H1 (cell line): Measurements from ENCODE around the gene USP10. TPM values are rescaled to one million over a fixed set of nuclear protein-coding genes. Genes with fewer than 3 reads are reported as not detected.

Experiments
- CTCF ChIA-PET: fragments of 300-600 bp; sonication (Branson Sonifier 250); formaldehyde crosslinking; loops from one replicate; lab custom pipeline; 2021; ENCODE audit not compliant: partially characterized antibody; lab: Charles Lee
- POLR2A ChIA-PET: fragments of 300-600 bp; sonication (Branson Sonifier 250); formaldehyde crosslinking; loops from one replicate; lab custom pipeline; 2021; ENCODE audit warnings: inconsistent platforms; ENCODE audit not compliant: partially characterized antibody; lab: Charles Lee
- DNase-seq, 2 experiments: peaks; one replicate each; pipeline versions ENCODE4 v3.0.0 to v3.0.0-alpha.2; 2010 to 2022; ENCODE audit warnings: low spot score in 2 of 2, low read depth in 1 of 2, mixed read lengths in 1 of 2
- FAIRE-seq: peaks from 2 replicates; lab custom pipeline; 2011; peaks lifted over from hg19 to GRCh38; lab: Jason Lieb, UNC
- H2AFZ ChIP-seq: 2 replicates; pipeline ENCODE4 v1.8.1; 2012; ENCODE audit warnings: low read length, inconsistent platforms
- H2AK5ac ChIP-seq: 2 replicates; pipeline ENCODE4 v1.6.1; 2013; ENCODE audit warnings: low read depth, low read length
- H2BK120ac ChIP-seq: replicated peaks from 2 replicates; pipeline ENCODE3; 2013; ENCODE audit warnings: low read depth, low read length, inconsistent platforms
- H2BK12ac ChIP-seq: 2 replicates; pipeline ENCODE4 v1.6.1; 2013; ENCODE audit warnings: low read depth, low read length
- H2BK15ac ChIP-seq: 2 replicates; pipeline ENCODE4 v1.6.1; 2013; ENCODE audit warnings: low read length
- H2BK20ac ChIP-seq: 2 replicates; pipeline ENCODE4 v1.6.1; 2013; ENCODE audit warnings: low read length
- H2BK5ac ChIP-seq: 2 replicates; pipeline ENCODE4 v1.6.1; 2013; ENCODE audit warnings: low read depth, low read length
- H3K14ac ChIP-seq: 2 replicates; pipeline ENCODE4 v1.6.1; 2013; ENCODE audit warnings: inconsistent platforms; ENCODE audit not compliant: insufficient read length
- H3K18ac ChIP-seq: 2 replicates; pipeline ENCODE4 v1.6.1; 2013; ENCODE audit warnings: low read length; ENCODE audit errors: extremely low read depth
- H3K23ac ChIP-seq: 2 replicates; pipeline ENCODE4 v1.6.1; 2013; ENCODE audit warnings: inconsistent platforms; ENCODE audit not compliant: insufficient read length
- H3K23me2 ChIP-seq: 2 replicates; pipeline ENCODE4 v1.6.1; 2013; ENCODE audit warnings: low read depth, low read length
- H3K27ac ChIP-seq: 2 replicates; pipeline ENCODE4 v1.6.1; 2011; ENCODE audit warnings: low read depth, low read length, inconsistent platforms
- H3K27me3 ChIP-seq, 4 experiments: replicated peaks in 1 of 4; 1 replicate in 1 of 4; 2 replicates in 3 of 4; pipeline versions ENCODE4 v1.6.1 to v1.8.1; 2011 to 2013; ENCODE audit warnings: low read length in 3 of 4, mild to moderate bottlenecking in 3 of 4, inconsistent platforms in 2 of 4, mixed read lengths in 2 of 4, moderate library complexity in 1 of 4; ENCODE audit not compliant: control insufficient read depth in 3 of 4, insufficient read depth in 3 of 4; ENCODE audit errors: extremely low read depth in 1 of 4
- H3K36me3 ChIP-seq, 4 experiments: 2 replicates each; pipeline versions ENCODE4 v1.6.1 to v1.8.1; 2011 to 2013; ENCODE audit warnings: mild to moderate bottlenecking in 4 of 4, low read length in 3 of 4, moderate library complexity in 2 of 4, control low read depth in 1 of 4, inconsistent platforms in 1 of 4; ENCODE audit not compliant: insufficient read depth in 4 of 4, control insufficient read depth in 2 of 4
- H3K4ac ChIP-seq: replicated peaks from 2 replicates; pipeline ENCODE3; 2013; ENCODE audit warnings: low read length, low read depth, mixed read lengths, inconsistent platforms; ENCODE audit not compliant: insufficient read length
- H3K4me1 ChIP-seq, 4 experiments: replicated peaks in 1 of 4; 1 replicate in 1 of 4; 2 replicates in 3 of 4; pipeline versions ENCODE4 v1.6.1 to v1.8.1; 2011 to 2013; ENCODE audit warnings: low read length in 3 of 4, inconsistent platforms in 2 of 4, mixed read lengths in 1 of 4; ENCODE audit not compliant: insufficient read depth in 4 of 4, control insufficient read depth in 3 of 4
- H3K4me2 ChIP-seq, 2 experiments: 2 replicates each; pipeline versions ENCODE4 v1.6.1 to v1.8.1; 2011 to 2013; ENCODE audit warnings: low read depth in 2 of 2, low read length in 2 of 2, control low read depth in 1 of 2, inconsistent platforms in 1 of 2, mild to moderate bottlenecking in 1 of 2; ENCODE audit not compliant: insufficient read depth in 1 of 2
- H3K4me3 ChIP-seq, 4 experiments: fragments of 200-600, 300-600 bp in 1 of 4; sonication (generic), shearing (Covaris generic), sonication (Bioruptor Twin) in 1 of 4; 2 replicates each; pipeline versions ENCODE4 v1.5.1 to v1.8.1; 2011 to 2016; ENCODE audit warnings: low read length in 4 of 4, low read depth in 3 of 4, control low read depth in 2 of 4, inconsistent platforms in 2 of 4, mild to moderate bottlenecking in 2 of 4, mixed read lengths in 1 of 4, moderate library complexity in 1 of 4; ENCODE audit not compliant: insufficient read depth in 2 of 4; ENCODE audit errors: extremely low read depth in 1 of 4
- H3K56ac ChIP-seq: replicated peaks from 2 replicates; pipeline ENCODE3; 2013; ENCODE audit warnings: low read depth, mild to moderate bottlenecking, mixed read lengths, low read length, inconsistent platforms; ENCODE audit not compliant: insufficient read length
- H3K79me1 ChIP-seq: 2 replicates; pipeline ENCODE4 v1.6.1; 2013; ENCODE audit warnings: low read depth, low read length, control low read depth
- H3K79me2 ChIP-seq, 2 experiments: 2 replicates each; pipeline versions ENCODE4 v1.6.1 to v1.8.1; 2012 to 2013; ENCODE audit warnings: low read length in 2 of 2, mild to moderate bottlenecking in 2 of 2, inconsistent platforms in 1 of 2; ENCODE audit not compliant: insufficient read depth in 2 of 2, control insufficient read depth in 1 of 2
- H3K9ac ChIP-seq, 4 experiments: replicated peaks in 1 of 4; 1 replicate in 1 of 4; 2 replicates in 3 of 4; pipeline versions ENCODE4 v1.6.1 to v1.8.1; 2011 to 2013; ENCODE audit warnings: low read depth in 3 of 4, low read length in 3 of 4, control low read depth in 2 of 4, mild to moderate bottlenecking in 2 of 4, moderate library complexity in 2 of 4, inconsistent platforms in 1 of 4; ENCODE audit errors: extremely low read depth in 1 of 4
- H3K9me3 ChIP-seq, 2 experiments: 2 replicates each; pipeline versions ENCODE4 v1.6.1 to v1.8.1; 2012 to 2013; ENCODE audit warnings: mild to moderate bottlenecking in 2 of 2, moderate library complexity in 2 of 2, control low read depth in 1 of 2, inconsistent platforms in 1 of 2, low read depth in 1 of 2, low read length in 1 of 2, mixed read lengths in 1 of 2; ENCODE audit not compliant: insufficient read depth in 2 of 2
- H4K20me1 ChIP-seq, 2 experiments: replicated peaks in 1 of 2; 2 replicates each; pipeline versions ENCODE3 to v1.8.1; 2011 to 2013; ENCODE audit warnings: inconsistent platforms in 2 of 2, low read length in 2 of 2, mild to moderate bottlenecking in 1 of 2; ENCODE audit not compliant: insufficient read depth in 2 of 2, control insufficient read depth in 1 of 2
- H4K5ac ChIP-seq: 2 replicates; pipeline ENCODE4 v1.6.1; 2013; ENCODE audit warnings: low read length, low read depth, mixed read lengths, inconsistent platforms; ENCODE audit not compliant: insufficient read length
- H4K8ac ChIP-seq: 2 replicates; pipeline ENCODE4 v1.8.0; 2013; ENCODE audit warnings: mild to moderate bottlenecking, moderate library complexity, low read length, inconsistent platforms; ENCODE audit not compliant: insufficient read depth; ENCODE audit errors: extremely low read depth
- H4K91ac ChIP-seq: replicated peaks from 2 replicates; pipeline ENCODE3; 2013; ENCODE audit warnings: low read length, mixed read lengths, inconsistent platforms; ENCODE audit not compliant: insufficient read length
- BCL11A ChIP-seq, 2 experiments: IDR thresholded peaks; one replicate each; pipeline ENCODE4 v1.6.1; 2011; ENCODE audit warnings: low read depth in 2 of 2, low read length in 2 of 2, mild to moderate bottlenecking in 2 of 2
- CBX5 ChIP-seq: fragments of 300-800, 300-1000 bp; sonication (generic); IDR thresholded peaks from 2 replicates; pipeline ENCODE4 v1.7.1; 2016; ENCODE audit warnings: antibody characterized with exemption, low read length, low read depth
- CHD1 ChIP-seq: IDR thresholded peaks from 2 replicates; pipeline ENCODE4 v1.6.1; 2012; ENCODE audit warnings: low read depth, low read length, improper control_type of control experiment
- CREB1 ChIP-seq: IDR thresholded peaks from 2 replicates; pipeline ENCODE4 v1.6.1; 2012; ENCODE audit warnings: inconsistent platforms
- TEAD4 ChIP-seq: IDR thresholded peaks from 2 replicates; pipeline ENCODE4 v1.6.1; 2012; ENCODE audit warnings: low read depth, low read length, inconsistent platforms, mixed read lengths
- WGBS, 2 experiments: shearing (Covaris generic) in 1 of 2; methylation state at CpG; one replicate each; pipeline versions ENCODE4 v1.1.6 to v1.1.7; 2013 to 2015; ENCODE audit warnings: low lambda C conversion rate in 2 of 2, mixed read lengths in 2 of 2, inconsistent platforms in 1 of 2, low coverage in 1 of 2, missing lambda C conversion rate in 1 of 2; ENCODE audit not compliant: insufficient replicate concordance in 2 of 2, insufficient coverage in 1 of 2, insufficient read length in 1 of 2; ENCODE audit errors: extremely low coverage in 1 of 2, missing lambda C conversion rate in 1 of 2; 5-methylcytosine and 5-hydroxymethylcytosine counted together
- polyA plus RNA-seq, 7 experiments: library from polyadenylated mRNA; depleted of rRNA in 3 of 7; stranded (reverse) in 5 of 7; unstranded in 2 of 7; fragments of >200 nt in 5 of 7; fragments of 200-250 nt in 2 of 7; gene quantifications; 1 replicate in 5 of 7; 2 replicates in 1 of 7; 4 replicates in 1 of 7; pipeline versions ENCODE4 v1.2.1 to v1.2.3, GENCODE V29; 2011 to 2013; ENCODE audit warnings: missing spikeins in 2 of 7, mixed read lengths in 2 of 7
- total RNA-seq: library from RNA; stranded (reverse); fragmentation: NEBNext Ultra II Directional; extraction: Animal tissue kit (Norgen Biotek cat#: 25700); gene quantifications from 2 replicates; pipeline ENCODE4 v1.2.1, GENCODE V29; 2021

The USP10 gene
- total and polyA plus RNA-seq, 2 of the 8 experiments (the other 6 are each of a cell fraction or from before 2014, with no cell fraction given) = 171 to 195 TPM

DNA sequence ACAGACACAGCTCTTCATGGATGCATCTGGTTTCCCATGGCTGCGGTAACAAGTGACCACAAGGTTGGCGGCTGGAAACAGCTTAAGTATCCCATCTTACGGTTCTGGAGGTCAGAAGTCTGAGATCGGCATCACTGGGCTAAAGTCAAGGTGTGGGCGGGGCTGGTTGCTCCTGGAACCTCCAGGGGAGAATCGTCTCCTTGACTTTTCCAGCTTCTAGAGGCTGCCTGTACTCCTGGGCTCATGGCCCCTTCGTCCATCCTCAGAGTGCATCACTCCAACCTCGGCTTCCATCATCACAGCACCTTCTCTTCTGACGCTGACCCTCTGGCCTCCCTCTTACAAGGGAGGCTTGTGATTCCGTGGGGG lies 107.1 kb downstream of the USP10 start:
- CTCF ChIA-PET = interaction anchor here (0.9 kb wide), 1 partner anchor 164 kb away, joined by 4 read pairs; no protein-coding TSS in a partner anchor
- no peak overlapping the region for H2BK120ac ChIP-seq
- H2AFZ ChIP-seq = no peak overlapping the region
- no peak overlapping the region for H4K8ac ChIP-seq
- no peaks in the 10 kb centered on the region; a peak in 1 of 4 replicates for H3K9me3 ChIP-seq
- whole genome bisulfite sequencing, 2 experiments = 91% methylated on average over 10 of the region's 10 CpGs; no CpG with 5 or more reads in 1 of the 2 experiments
- no peaks in the 10 kb centered on the region for H3K23me2 ChIP-seq
- H3K27ac ChIP-seq = no peak overlapping the region
- peaks cover 0 to 2% of the 10 kb centered on the region in 2 experiments for H4K20me1 ChIP-seq
- H2AK5ac ChIP-seq = no peak overlapping the region
- no peak overlapping the region for H3K14ac ChIP-seq
- H3K4me2 ChIP-seq = no peak overlapping the region
- no peak overlapping the region for H2BK20ac ChIP-seq
- H3K79me2 ChIP-seq = no peaks in the 10 kb centered on the region
- no peak for FAIRE-seq
- no peaks in the 10 kb centered on the region for H3K4me1 ChIP-seq
- H3K27me3 ChIP-seq = peaks cover 0 to 4% (median 0%) of the 10 kb centered on the region in 4 experiments; a peak in 1 of 7 replicates
- no peak overlapping the region for H4K91ac ChIP-seq
- no peak overlapping the region for H2BK12ac ChIP-seq
- no peak overlapping the region for H2BK5ac ChIP-seq
- H3K79me1 ChIP-seq = no peaks in the 10 kb centered on the region
- no peak for TF ChIP-seq CBX5
- TF ChIP-seq CHD1 = no peak
- TF ChIP-seq TEAD4 = no peak
- no peak for TF ChIP-seq BCL11A (IDR thresholded peaks at IDR 0.05; ENCODE audit: low read depth in 2 of 2, low read length in 2 of 2)
- no peak for TF ChIP-seq CREB1
- H3K18ac ChIP-seq = no peak overlapping the region
- no peak overlapping the region for H3K4ac ChIP-seq
- no peak overlapping the region for H2BK15ac ChIP-seq
- DNase-seq = no peak
- no peak overlapping the region for H3K23ac ChIP-seq
- H3K36me3 ChIP-seq = no peaks in the 10 kb centered on the region
- POLR2A ChIA-PET = no interaction called here
- H3K56ac ChIP-seq = no peak overlapping the region
- no peak overlapping the region for H3K9ac ChIP-seq
- no peak overlapping the region for H4K5ac ChIP-seq
- H3K4me3 ChIP-seq = no peak overlapping the region
